ENCODE data around the gene RPS2.
"Not testable (repeated sequence)": the region's sequence is repeated elsewhere in the genome, so short reads cannot be mapped to it uniquely, and the experiment has no call there.

The RPS2 gene

DNA sequence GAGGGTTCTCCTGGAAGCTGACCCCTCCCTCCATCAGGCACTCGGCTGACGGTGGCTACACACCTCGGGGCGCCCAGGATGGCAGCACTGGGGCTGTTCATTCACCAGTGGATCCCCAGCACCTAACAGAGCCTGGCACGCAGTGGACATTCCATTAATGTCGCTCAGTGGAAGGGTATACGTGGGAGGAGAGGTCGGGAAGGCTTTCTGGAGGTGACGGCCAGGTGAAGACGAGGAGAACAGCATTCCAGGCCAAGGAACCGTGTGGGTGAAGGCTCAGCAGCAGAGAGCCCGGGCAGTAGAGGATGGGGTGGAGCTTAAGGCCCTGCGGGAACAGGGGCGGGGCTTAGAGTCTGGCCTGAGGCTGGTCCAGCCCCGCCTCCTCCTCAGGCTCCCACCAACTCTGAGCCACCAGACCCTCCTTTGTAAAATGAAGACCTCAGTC lies 43.9 kb downstream of the RPS2 start:
- peak; percentile 72 for DNase-seq (ENCODE audit: low spot score)
- no peak for FAIRE-seq

DNA sequence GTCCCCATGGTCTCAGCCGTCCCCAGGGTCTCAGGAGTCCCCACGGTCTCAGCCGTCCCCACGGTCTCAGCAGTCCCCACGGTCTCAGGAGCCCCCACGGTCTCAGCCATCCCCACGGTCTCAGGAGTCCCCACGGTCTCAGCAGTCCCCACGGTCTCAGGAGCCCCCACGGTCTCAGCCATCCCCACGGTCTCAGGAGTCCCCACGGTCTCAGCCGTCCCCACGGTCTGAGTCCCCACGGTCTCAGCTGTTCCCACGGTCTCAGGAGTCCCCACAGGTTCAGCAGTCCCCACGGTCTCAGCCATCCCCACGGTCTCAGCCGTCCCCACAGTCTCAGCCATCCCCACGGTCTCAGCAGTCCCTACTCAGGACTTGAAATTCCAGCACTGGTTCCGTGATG lies 44.5 kb downstream of the RPS2 start:
- peak; percentile 50 for FAIRE-seq
- DNase-seq (ENCODE audit: low spot score), result not testable (repeated sequence)

DNA sequence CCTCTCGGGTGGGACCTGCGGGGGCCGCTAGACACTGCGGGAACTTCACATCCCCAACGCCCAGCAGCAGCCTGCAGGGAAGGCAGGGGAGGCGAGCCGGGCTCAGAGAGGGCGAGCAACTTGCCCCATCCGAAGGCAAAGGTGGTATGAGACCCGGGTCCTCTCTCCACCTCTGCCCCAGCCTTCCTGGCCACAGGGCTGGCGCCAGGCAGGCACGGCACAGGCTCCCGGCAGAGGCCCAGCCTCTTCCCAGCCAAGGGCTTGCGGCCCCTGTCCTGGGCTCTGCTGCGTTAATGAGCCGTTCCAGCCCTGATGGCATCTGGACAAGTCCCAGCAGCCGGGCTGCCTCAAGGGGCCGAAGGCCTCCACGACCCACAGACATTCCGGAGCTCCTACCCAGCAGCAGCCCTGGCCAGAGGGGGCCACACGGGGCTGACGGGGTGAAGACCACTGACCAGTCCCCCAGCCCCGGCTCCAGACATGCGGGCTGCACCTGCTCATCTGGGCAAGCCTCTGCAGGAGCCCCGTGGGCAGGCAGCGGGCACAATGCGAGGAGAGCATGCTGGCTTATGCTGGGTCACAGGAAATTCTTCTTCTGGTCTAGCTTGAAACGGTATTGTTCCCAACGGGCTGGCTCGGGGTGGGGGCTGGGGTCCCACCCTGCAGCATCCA lies 45.2 kb downstream of the RPS2 start:
- FAIRE-seq, result no peak
- DNase-seq (ENCODE audit: low spot score), result no peak

DNA sequence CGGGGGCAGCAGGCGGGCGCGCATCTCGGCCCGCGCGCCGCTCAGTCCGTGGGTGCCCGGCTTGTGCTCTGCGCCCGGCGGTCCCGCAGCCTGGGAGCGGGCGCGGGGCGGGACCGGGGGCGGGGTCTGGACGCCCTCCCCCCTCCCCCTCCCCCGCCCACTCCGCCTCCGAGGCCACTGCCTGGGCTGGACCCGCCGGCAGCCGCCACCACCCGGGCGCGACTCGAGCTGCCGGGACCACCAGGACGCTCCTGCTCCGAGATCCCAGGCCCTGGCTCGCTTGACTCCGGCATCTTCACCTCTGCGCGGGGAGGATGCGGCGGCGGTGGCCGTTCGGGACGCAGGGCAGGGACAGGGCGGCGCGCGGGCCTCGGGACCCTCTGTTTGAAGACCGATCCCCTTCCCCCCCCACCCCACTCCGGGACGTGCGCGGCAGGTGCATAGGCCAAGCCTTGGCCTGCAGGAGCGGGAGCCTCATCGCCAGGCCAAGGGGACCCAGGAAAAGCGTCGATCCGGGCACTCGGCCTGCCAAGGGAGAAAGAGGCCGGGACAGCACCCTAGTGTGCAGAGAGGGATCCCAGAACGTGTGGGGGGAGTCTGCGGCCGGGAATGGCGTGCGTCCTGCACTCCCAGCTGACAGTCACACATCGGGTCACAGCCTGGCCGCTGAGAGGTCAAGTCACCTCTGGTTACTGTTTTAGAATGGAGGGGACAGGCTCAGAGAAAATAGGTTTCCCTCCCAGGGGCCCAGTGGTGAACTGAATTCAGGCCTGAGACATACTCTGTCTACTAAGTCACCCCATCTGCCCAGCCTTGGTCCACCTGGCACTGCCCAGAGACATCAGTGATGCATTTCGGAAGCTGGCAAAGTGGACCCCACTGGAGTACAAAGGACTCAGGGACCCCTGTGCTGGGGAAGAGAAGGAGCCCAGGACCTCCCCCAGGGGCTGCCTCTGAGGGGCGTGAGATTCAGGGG lies 46.0 kb downstream of the RPS2 start, which contains the start of gene HS3ST6:
Gene HS3ST6 (minus strand): TSS at position 65 of the 976 bp plus-strand sequence. CDS start 92 bp downstream, outside the sequence.
- no peak for FAIRE-seq
- DNase-seq (ENCODE audit: low spot score), result peak; percentile 52

DNA sequence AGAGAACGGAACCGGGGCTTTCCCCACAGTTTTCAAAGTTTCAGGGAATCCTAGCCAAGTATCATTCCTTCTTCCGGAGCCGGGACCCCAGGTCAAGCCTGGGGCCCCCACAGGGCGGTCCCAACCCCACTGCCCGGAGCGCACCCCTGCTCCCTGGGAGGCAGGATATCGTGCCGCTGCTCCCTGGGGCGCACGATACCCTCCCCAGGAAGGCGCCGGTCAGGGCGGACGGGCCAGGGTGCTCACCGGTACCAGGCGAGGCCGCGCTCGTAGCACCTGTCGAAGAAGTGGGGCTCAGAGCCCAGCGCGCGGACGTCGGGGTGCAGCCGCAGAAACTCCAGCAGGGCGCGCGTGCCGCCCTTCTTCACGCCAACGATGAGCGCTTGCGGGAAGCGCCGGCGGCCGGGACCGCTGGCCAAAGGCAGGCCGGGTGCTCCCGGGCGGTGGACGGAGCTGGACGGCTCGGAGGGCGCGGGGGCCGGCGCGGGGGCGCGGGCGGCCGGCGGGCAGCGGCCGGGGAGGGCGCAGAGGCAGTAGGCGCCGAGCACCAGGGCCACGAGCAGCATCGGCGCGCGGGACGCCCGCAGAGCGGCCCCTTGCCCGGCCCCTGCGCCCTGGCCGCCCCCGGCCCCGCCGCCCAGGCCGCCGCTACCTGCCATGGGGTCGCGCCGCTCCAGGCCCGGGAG lies 46.8 kb downstream of the RPS2 start:
- no peak for DNase-seq (ENCODE audit: low spot score)
- no peak for FAIRE-seq

DNA sequence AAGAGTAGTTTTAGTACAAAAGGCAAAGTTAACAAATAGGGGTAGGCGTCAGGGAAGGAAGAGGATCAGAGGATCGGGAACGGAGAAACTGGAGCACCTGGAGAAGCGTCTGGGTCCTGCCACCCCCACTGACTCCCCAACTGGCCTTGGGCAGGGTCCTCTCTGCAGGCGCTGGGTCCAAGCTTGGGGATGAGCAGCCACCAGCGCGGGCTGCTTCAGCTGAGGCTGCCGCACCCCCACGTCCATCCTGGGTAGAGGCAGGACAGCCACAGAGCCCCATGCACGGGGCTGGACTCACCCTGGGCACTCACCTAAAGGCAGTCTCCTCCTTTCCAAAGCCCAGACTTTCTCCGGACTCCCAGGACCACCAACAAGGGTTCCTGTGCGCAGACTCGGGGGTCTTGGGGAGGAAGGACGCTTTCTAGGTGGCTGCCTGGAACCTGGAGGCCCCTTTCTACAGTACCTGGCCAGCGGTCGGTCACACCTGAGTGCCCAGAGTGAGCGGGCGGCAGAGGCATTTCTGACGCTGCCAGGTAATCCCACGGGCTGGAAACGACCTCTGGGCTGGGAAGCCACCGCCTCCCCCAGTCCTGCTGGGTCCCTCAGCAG lies 47.5 kb downstream of the RPS2 start:
- FAIRE-seq (no peak), DNase-seq (ENCODE audit: low spot score) (no peak)

DNA sequence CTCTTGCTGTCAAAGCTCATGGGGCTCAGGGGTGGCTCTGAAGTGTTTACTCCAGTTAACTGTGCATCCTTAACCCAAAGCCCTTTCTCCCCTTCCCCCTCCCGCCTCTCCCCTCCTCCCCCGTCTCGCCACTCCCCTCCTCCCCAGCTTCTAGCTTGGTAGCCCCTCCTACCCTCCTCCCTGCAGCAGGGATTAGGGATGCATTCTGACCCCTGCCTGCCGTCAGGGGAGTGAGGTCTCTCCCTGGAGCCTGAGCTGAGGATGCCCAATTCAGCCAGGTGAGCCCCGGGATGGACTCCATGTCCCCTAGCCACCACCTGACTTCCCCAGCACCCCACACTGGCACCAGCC lies 48.0 kb downstream of the RPS2 start:
- FAIRE-seq (no peak), DNase-seq (ENCODE audit: low spot score) (no peak)

DNA sequence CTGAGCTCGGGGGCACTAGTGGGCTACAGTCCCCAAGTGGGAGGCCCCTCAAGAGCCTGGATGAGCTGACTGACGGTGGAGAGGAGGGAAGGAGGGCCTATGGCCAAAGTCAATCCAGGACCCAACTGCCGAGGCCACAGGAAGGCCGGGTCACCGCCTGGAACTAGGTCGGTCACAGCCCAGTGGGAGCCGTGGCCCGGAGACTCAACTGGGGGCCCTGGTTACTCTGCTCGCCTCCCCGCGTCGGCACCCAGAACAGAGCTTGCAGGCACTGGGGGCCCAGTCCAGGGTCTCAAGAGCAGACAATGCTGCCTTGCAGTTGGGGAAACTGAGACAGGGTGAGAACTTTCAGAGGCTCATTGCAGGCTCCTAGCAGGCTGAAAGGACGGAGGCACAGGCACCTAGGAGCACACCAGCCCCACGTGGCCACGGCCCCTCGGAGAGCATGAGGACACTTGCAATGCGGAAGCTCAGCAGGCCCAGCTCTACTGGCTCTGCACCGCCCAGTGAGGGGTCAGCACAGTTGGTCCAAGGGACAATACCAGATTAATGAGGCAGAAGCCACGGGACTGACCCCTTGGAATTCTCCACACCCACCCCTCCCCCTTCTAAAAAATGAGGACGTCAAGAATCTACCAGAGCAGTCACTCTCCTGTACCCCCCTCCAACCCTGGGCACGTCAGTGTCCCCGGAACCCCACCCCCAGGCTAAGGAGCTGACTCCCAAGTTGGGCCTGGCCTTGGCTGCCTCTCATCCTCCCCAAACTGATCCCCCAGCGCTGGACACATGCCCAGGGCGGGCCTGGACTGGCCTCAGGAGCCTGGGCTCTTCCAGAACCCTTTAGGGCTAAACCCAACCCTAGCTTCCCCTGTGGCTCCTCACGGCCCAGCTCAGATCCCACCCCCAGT lies 48.6 kb downstream of the RPS2 start:
- DNase-seq (ENCODE audit: low spot score) (no peak), FAIRE-seq (no peak)

DNA sequence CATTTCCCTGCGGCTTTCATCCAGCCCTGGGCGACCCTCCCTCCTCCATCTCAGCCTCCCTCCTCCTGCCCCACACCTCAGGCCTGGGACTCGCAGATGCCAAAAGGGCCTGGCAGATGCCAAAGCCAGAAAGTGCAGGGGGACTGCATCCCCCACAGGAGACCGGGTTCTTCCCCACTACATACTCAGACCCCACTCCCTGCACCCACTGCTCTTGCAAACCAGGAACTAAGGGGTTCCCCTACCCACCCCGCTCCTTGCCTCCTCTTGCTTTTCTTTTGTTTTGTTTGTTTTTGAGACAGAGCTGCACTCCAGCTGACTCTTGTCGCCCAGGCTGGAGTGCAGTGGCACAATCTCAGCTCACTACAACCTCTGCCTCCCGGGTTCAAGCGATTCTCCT lies 49.6 kb downstream of the RPS2 start:
- DNase-seq (ENCODE audit: low spot score), result no peak
- no peak for FAIRE-seq

DNA sequence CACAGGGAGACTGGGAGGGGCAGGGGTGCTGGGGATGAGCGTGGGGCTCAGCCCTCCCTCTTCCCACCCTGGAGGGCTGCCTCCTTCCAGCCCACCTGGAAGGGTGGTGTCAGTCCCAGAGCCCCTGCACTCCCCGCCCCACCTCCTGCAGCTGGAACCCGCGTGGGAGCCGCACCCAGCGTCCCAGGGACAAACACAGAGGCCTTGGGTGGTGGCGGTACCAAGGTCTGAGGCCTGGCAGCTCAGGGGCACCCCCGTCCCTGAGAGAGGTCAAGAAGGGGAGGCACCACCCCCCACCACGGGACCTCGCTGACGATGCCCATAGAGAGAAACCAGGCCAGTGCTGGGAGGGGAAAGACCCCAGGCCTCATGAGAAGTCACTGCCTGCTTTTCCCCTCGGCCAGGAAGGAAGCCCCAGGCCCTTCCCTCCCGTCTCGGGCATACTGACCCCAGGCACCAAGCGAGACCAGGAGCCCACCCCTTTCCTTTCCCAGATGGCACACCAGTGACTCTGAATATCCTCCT lies 50.5 kb downstream of the RPS2 start:
- no peak for DNase-seq (ENCODE audit: low spot score)
- FAIRE-seq, result no peak

DNA sequence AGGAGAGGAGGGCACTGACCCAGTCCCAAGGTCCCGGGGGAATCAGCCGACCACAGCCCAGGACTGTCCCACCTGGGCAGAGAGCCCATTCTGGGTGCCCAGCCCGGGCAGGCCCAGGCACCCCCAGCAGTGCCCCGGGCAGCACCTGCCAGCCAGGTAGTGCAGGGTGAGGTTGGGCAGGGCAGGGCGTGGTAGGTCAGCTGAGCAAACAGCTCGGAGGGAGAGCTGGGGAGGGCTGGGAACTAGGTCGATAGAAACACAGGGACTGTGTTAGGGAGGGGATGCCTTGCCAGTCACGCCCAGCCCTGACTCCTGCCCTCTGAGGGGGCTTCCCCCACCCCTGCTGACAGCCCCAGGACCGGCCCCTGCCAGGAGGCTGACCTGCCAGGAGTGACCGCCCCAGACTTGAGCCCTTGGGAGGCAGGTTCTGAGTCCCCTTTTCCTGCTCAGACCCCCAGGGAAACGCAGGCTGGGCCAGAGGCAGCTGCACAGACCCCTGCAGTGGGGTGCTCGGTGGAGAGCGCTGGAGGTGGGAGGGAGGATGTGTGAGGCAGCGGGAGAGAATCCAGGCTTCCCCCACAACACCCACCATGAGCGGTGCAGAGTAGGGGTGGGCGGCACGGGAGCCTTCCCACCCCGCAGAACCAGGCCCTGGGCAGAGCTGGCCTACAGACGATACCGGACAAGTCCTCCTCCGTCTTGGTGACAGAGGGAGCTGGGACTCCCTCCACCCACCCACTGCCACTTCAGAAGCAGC lies 51.1 kb downstream of the RPS2 start:
- FAIRE-seq (no peak), DNase-seq (ENCODE audit: low spot score) (no peak)

DNA sequence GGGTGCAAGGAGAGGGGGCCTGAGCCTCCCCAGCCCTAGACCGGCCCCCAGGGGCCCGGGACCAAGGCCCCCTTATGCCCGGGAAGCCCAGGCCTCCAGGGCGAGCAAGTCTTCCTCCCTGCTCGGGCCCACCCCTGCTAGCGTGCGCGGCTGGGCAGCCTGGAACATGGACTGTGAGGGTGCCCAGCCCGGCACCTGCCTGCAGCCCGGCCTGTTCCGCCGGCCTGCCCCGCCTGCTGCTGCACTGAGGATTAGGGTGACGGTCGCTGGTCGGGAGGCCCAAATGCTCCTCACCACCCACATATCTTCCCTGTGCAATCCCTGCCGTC lies 52.4 kb downstream of the RPS2 start:
- no peak for FAIRE-seq
- no peak for DNase-seq (ENCODE audit: low spot score)
